HG02852 (cell line): Measurements from ENCODE around the gene GPR45.

Source experiments
- ATAC-seq: cut with Tn5 transposase; IDR thresholded peaks from one replicate; pipeline ENCODE4 v1.9.1; 2021; ENCODE audit warnings: mild to moderate bottlenecking, moderate library complexity; ENCODE audit not compliant: unreplicated experiment

The GPR45 gene

GRCh38 chr2:105254531-105255210, 13.1 kb downstream of the GPR45 start:
- no peak for ATAC-seq

GRCh38 chr2:105255979-105256378, 14.4 kb downstream of the GPR45 start:
- no peak for ATAC-seq

GRCh38 chr2:105256431-105257047, 15.0 kb downstream of the GPR45 start:
- ATAC-seq = no peak

- no peak for ATAC-seq
Measured at GRCh38 chr2:105257981-105258380, 16.4 kb downstream of the GPR45 start.

- no peak for ATAC-seq
Measured at GRCh38 chr2:105258835-105259350, 17.4 kb downstream of the GPR45 start.

GRCh38 chr2:105261061-105261460, 19.5 kb downstream of the GPR45 start:
- ATAC-seq = no peak

- no peak for ATAC-seq
Measured at GRCh38 chr2:105262651-105263091, 21.1 kb downstream of the GPR45 start.

GRCh38 chr2:105269426-105269825, 27.9 kb downstream of the GPR45 start:
- ATAC-seq = no peak

GRCh38 chr2:105271393-105272045, 30.0 kb downstream of the GPR45 start:
- no peak for ATAC-seq

GRCh38 chr2:105272176-105272575, 30.6 kb downstream of the GPR45 start:
- no peak for ATAC-seq

- no peak for ATAC-seq
Measured at GRCh38 chr2:105274046-105274445, 32.5 kb downstream of the GPR45 start.

- ATAC-seq = no peak
Measured at GRCh38 chr2:105278654-105279053, 37.1 kb downstream of the GPR45 start.

- no peak for ATAC-seq
Measured at GRCh38 chr2:105279126-105279525, 37.6 kb downstream of the GPR45 start.

GRCh38 chr2:105280281-105280680, 38.7 kb downstream of the GPR45 start:
- ATAC-seq = no peak

GRCh38 chr2:105283532-105283931, 42.0 kb downstream of the GPR45 start:
- no peak for ATAC-seq

GRCh38 chr2:105287692-105288091, 46.1 kb downstream of the GPR45 start:
- no peak for ATAC-seq

- no peak for ATAC-seq
Measured at GRCh38 chr2:105288133-105288532, 46.6 kb downstream of the GPR45 start.

- no peak for ATAC-seq
Measured at GRCh38 chr2:105290981-105291660, 49.6 kb downstream of the GPR45 start.

- ATAC-seq = no peak
Measured at GRCh38 chr2:105291981-105292380, 50.4 kb downstream of the GPR45 start.
